Activated T-cell treated with anti-CD3 and anti-CD28 coated beads for 1 hour (primary cell): ENCODE measurements around the gene PRKAR1B.

ENCODE experiments used
- DNase-seq: peaks from one replicate; pipeline ENCODE4 v3.0.0-alpha.2; 2020; ENCODE audit warnings: low read depth

Gene PRKAR1B

GRCh38 chr7:739983-740942 lies 13.2 kb upstream of the PRKAR1B start:
- DNase-seq = no peak

- DNase-seq = no peak
These were observed 12.4 kb upstream of the PRKAR1B start for GRCh38 chr7:739455-739982.

GRCh38 chr7:738723-739454 lies 11.8 kb upstream of the PRKAR1B start:
- DNase-seq = no peak

- no peak for DNase-seq
These were observed 11.2 kb upstream of the PRKAR1B start for GRCh38 chr7:738241-738640.

GRCh38 chr7:734808-735207 lies 7.7 kb upstream of the PRKAR1B start:
- no peak for DNase-seq

GRCh38 chr7:734214-734613 lies 7.1 kb upstream of the PRKAR1B start:
- DNase-seq = no peak

GRCh38 chr7:732556-732955 lies 5.5 kb upstream of the PRKAR1B start:
- no peak for DNase-seq

GRCh38 chr7:732094-732541 lies 5.0 kb upstream of the PRKAR1B start:
- DNase-seq = peak; percentile 12

- no peak for DNase-seq
These were observed 4.5 kb upstream of the PRKAR1B start for GRCh38 chr7:731440-732085.

- DNase-seq = no peak
These were observed 3.7 kb upstream of the PRKAR1B start for GRCh38 chr7:730501-731439.

- no peak for DNase-seq
These were observed 2.3 kb upstream of the PRKAR1B start for GRCh38 chr7:729140-730000.

GRCh38 chr7:728602-729001 lies 1.5 kb upstream of the PRKAR1B start:
- DNase-seq = no peak

GRCh38 chr7:727806-728460 lies 852 bp upstream of the PRKAR1B start:
- no peak for DNase-seq

GRCh38 chr7:726854-727103 lies 302 bp downstream of the PRKAR1B start:
- no peak for DNase-seq

- peak; percentile 81 for DNase-seq
These were observed 812 bp downstream of the PRKAR1B start, which contains the start of gene DNAAF5 for GRCh38 chr7:726084-726853. TSS of gene DNAAF5 (plus strand) at chr7:726699. CDS start at chr7:726721, 22 bp downstream.

- DNase-seq = no peak
These were observed 1.7 kb downstream of the PRKAR1B start for GRCh38 chr7:725223-726005.

GRCh38 chr7:724298-724697 lies 2.8 kb downstream of the PRKAR1B start:
- no peak for DNase-seq

- no peak for DNase-seq
These were observed 3.5 kb downstream of the PRKAR1B start for GRCh38 chr7:723541-723940.
